22Rv1 (cell line): ENCODE results near the gene TMEM117.
"Not testable (repeated sequence)": the region's sequence is repeated elsewhere in the genome, so short reads cannot be mapped to it uniquely, and the experiment has no call there.

ENCODE experiments used
- H3K27ac ChIP-seq: fragments of 450-650 bp; 2 replicates; pipeline ENCODE4 v1.5.1; 2017
- ZFX ChIP-seq: fragments of 450-650 bp; IDR thresholded peaks from 2 replicates; pipeline ENCODE4 v1.6.1; 2017; ENCODE audit warnings: antibody characterized with exemption, borderline replicate concordance
- TF ChIP-seq, protein P1 (sequence below): fragments of 450-650 bp; IDR thresholded peaks from 2 replicates; pipeline ENCODE4 v1.5.1; 2017; ENCODE audit warnings: mild to moderate bottlenecking

The TMEM117 gene

DNA sequence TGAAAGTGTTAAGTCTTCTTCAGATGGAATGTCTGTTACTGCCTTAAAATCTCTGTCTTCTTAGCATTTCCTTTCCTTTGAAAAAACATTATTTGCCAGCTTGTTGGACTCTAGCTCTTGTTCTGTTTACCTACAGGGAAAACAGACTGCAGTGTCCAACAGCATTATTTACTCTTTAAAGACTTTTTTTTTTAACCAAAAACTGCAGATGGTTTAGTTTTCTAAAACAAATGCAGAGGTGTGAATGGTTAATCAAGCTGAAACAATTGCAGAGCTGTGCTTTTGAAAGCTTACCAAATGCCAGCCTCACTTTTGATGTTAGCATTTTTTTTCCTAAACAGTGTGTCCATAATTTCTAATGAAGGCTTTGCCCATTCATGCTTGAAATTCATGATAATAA is 323.3 kb downstream of the TMEM117 start:
- TF ChIP-seq ZFX = no peak
- TF ChIP-seq, protein P1, sequence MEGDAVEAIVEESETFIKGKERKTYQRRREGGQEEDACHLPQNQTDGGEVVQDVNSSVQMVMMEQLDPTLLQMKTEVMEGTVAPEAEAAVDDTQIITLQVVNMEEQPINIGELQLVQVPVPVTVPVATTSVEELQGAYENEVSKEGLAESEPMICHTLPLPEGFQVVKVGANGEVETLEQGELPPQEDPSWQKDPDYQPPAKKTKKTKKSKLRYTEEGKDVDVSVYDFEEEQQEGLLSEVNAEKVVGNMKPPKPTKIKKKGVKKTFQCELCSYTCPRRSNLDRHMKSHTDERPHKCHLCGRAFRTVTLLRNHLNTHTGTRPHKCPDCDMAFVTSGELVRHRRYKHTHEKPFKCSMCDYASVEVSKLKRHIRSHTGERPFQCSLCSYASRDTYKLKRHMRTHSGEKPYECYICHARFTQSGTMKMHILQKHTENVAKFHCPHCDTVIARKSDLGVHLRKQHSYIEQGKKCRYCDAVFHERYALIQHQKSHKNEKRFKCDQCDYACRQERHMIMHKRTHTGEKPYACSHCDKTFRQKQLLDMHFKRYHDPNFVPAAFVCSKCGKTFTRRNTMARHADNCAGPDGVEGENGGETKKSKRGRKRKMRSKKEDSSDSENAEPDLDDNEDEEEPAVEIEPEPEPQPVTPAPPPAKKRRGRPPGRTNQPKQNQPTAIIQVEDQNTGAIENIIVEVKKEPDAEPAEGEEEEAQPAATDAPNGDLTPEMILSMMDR = no peak
- H3K27ac ChIP-seq = no peak overlapping the region

DNA sequence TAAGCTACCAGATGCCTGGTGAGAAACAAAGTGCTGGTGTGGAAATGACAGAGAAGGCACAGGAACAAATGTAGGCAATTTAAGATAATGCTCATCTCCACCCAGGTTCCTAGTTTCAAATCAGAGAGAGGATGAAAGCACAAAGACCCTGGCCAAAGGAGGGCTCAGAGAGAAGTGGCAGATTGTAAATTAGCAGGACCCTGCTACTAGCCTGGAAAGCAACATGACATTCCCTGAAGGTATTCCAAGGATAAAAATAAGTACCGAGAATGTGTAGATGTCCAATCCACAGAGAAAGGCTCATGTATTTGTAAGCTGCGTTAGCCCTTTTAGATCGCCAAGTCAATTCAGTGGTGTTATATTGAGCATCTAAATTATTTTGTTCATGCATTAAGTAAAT is 324.0 kb downstream of the TMEM117 start:
- H3K27ac ChIP-seq = no peak overlapping the region
- TF ChIP-seq, protein P1 = no peak
- TF ChIP-seq ZFX = no peak

DNA sequence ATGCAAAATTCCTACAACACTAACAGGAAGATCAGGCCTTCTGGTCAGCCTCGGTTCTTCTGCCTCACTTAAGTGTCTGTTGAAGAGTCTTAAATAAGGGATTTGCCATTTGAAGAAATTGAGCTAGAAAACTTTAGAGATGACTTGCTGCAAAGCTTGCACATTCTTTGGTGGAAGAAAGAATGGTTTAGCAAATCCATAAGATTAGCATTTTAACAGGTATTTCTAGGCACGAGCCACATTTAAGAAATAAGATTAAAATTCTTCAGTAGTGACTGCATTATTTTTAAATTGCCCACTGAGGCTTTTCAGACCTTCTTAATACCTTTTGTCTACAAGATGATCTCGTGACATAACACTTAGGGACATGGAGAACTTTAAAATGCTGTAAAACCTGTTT is 327.1 kb downstream of the TMEM117 start:
- TF ChIP-seq, protein P1 = no peak
- no peak for TF ChIP-seq ZFX
- no peak overlapping the region for H3K27ac ChIP-seq

DNA sequence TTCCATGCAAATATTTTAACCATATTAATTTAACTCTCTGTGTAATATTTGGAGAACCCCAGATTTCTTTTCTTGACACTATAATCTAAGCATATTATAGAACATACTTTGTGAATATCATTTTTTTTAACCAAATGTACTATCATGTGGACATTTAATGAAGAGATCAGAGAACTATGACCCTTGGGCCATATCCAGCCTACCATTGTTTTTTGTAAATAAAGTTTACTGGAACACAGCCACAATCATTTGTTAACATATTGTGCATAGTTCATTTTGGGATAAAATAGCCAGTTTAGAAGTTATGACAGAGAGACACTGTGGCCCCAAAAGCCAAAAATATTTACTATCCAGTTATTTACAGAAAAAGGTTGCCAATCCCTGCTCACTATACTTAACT is 338.2 kb downstream of the TMEM117 start:
- no peak overlapping the region; the same call in 1 of the 2 replicates for H3K27ac ChIP-seq
- TF ChIP-seq, protein P1 = no peak
- TF ChIP-seq ZFX = no peak

DNA sequence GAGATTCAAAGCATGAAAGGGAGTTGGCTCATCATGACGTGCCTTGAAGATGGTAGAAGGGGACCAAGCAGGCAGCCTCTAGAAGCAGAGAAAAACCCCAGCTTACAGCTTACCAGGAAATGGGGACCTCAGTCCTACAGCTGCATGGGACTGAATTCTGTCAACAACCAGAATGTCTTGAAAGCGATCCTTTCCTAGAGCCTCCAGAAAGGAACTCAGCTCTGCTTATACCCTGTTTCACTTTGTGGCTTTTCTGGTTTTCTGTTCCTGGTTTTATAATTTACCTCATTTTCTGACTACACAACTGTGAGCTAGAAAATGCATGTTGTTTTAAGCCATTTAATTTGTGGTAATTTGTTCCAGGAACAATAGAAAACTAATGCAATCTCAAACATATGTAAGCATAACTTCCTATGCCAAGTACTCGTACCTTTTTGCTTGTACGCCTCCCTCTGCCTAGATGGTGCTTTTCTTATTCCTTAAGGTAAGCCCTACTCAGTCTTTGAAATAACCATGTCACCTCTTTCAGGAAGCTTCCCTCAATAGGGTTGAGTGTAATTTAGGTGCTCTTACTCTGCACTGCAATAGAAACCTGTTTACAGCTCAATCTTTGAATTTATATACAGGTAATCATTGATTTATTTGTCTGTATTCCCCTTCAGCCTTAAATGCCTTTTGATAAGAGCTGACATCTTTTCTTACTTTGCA is 348.8 kb downstream of the TMEM117 start:
- no peak overlapping the region for H3K27ac ChIP-seq
- TF ChIP-seq ZFX = no peak
- TF ChIP-seq, protein P1 = no peak

DNA sequence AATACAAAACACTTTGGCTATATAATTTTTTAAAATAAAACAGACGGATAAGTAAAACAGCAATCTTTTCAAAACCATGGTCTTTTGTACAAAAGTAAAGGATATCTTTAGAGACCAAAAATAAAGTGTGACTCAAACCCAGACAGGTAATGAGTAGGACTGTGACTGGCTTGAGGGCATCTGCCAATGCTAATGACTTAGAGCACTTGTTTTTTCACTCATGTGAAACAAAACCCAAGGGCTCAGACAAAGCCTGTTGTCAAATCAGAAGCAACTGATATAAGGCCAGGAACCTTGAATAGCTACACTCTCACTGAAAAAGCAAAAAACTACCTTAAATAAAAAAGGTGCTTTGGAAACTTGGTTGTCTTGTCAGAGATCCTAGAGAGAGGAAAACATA is 357.4 kb downstream of the TMEM117 start:
- H3K27ac ChIP-seq = no peak overlapping the region

DNA sequence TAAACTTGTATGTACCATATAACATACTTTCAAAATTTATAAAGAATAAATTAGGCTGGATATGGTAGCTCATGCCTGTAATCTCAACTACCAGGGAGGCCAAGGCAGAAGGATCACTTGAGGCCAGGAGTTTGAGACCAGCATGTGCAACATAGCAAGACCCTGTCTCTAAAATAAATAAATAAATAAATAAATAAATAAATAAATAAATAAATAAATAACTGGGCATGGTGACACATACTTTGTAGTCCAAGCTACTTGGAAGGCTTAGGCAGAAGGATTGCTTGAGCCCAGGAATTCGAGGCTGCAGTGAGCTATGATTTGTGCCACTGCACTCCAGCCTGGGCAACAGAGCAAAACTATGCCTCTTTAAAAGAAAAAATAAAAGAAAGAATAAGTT is 359.8 kb downstream of the TMEM117 start:
- not testable (repeated sequence) for H3K27ac ChIP-seq

More for the DNA sequence above, 357.4 kb downstream of the TMEM117 start:
- TF ChIP-seq, protein P1 = no peak
- no peak for TF ChIP-seq ZFX

DNA sequence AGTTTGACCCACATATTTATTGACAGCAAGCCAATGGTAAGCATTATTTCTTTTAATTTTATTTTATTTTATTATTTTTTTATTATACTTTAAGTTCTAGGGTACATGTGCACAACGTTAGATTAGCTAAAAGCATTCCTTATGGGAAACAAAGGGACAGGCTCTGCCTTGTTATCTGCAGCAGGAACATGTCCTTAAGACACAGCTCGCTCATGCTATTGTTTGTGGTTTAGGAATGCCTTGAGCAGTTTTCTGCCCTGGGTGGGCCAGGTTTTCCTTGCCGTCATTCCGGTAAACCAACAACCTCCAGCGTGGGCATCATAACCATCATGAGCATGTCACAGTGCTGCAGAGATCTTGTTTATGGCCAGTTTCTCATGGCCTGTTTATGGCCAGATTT is 370.2 kb downstream of the TMEM117 start:
- H3K27ac ChIP-seq = no peak overlapping the region
- no peak for TF ChIP-seq ZFX
- TF ChIP-seq, protein P1 = no peak
